HCT116 (cell line): ENCODE results near the gene AHI1.
A peak's percentile ranks its signal among the peaks of the same experiment; 100 is the strongest.

Experiments used
- CBX3 ChIP-seq: IDR thresholded peaks from 2 replicates; pipeline ENCODE4 v1.6.1; 2012; ENCODE audit warnings: low read depth
- EGR1 ChIP-seq: IDR thresholded peaks from 2 replicates; pipeline ENCODE4 v1.6.1; 2012; ENCODE audit warnings: low read depth
- EZH2 ChIP-seq: fragments of 200-600 bp; sonication (generic); IDR thresholded peaks from 2 replicates; pipeline ENCODE4 v1.6.1; 2017; ENCODE audit warnings: antibody characterized with exemption, mixed run types
- POLR2A ChIP-seq: IDR thresholded peaks from 2 replicates; pipeline ENCODE4 v1.7.0; 2011; ENCODE audit warnings: borderline replicate concordance; ENCODE audit not compliant: insufficient read depth, insufficient read length; ENCODE audit errors: extremely low read depth
- POLR2AphosphoS5 ChIP-seq: IDR thresholded peaks from 2 replicates; pipeline ENCODE4 v1.6.1; 2011; ENCODE audit warnings: mild to moderate bottlenecking, low read depth, low read length, moderate library complexity
- RAD21 ChIP-seq: IDR thresholded peaks from 2 replicates; pipeline ENCODE4 v1.6.1; 2012; ENCODE audit warnings: low read depth, mild to moderate bottlenecking
- REST ChIP-seq: IDR thresholded peaks from 2 replicates; pipeline ENCODE4 v1.6.1; 2012; ENCODE audit warnings: low read depth
- SP1 ChIP-seq: IDR thresholded peaks from 2 replicates; pipeline ENCODE4 v1.6.1; 2012; ENCODE audit warnings: low read depth
- YY1 ChIP-seq: IDR thresholded peaks from 2 replicates; pipeline ENCODE4 v1.6.1; 2011; ENCODE audit warnings: low read length, low read depth, moderate library complexity, mild to moderate bottlenecking; ENCODE audit not compliant: insufficient replicate concordance; ENCODE audit errors: extremely low read depth
- ZBTB33 ChIP-seq: IDR thresholded peaks from 2 replicates; pipeline ENCODE4 v1.6.1; 2011; ENCODE audit warnings: mild to moderate bottlenecking, low read length, moderate library complexity; ENCODE audit not compliant: insufficient replicate concordance; ENCODE audit errors: extremely low read depth
- ZNF274 ChIP-seq: fragments of 200-500 bp; sonication (Bioruptor generic); IDR thresholded peaks from 2 replicates; pipeline ENCODE4 v1.6.1; 2014; ENCODE audit warnings: mild to moderate bottlenecking, low read depth, low read length, inconsistent platforms
- TF ChIP-seq, protein P1 (sequence below), 3 experiments: fragments of 200-600 bp in 1 of 3; sonication (generic) in 1 of 3; IDR thresholded peaks in 2 of 3; conservative IDR thresholded peaks in 1 of 3; 2 replicates each; pipeline ENCODE4 v1.5.1; 2012 to 2017; ENCODE audit warnings: low read depth in 2 of 3, low read length in 2 of 3, antibody characterized with exemption in 1 of 3, borderline replicate concordance in 1 of 3, control low read depth in 1 of 3, mild to moderate bottlenecking in 1 of 3, mixed read lengths in 1 of 3, mixed run types in 1 of 3, moderate library complexity in 1 of 3; ENCODE audit not compliant: insufficient read depth in 1 of 3
- TF ChIP-seq, protein P2 (sequence below): IDR thresholded peaks from 2 replicates; pipeline ENCODE4 v1.6.1; 2012

DNA sequence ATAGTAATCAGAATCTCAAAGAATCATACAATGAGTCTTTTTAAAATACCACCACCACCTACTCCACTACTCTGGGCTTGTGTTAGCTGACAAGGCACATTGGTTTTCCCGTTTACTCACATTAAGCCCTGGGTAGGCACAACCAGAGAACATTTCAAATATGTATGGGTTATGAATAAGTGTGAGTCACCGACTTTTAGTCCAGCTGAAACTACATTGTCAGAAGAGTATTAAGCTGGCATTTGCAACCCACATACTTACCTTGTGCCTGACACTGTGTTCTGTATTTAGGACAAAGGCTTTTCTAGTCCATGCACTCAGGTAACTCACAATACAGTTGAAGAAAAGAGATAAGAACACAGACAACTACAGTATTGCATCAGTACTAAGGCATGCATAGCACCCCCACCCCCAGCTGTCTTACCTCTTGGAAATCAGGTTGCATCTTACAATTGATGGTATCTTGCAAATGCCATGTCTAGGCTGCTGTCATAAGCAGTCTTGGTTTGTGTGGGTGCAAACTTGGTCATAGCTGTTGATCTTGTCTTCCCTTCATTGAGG, 40.3 kb upstream of the AHI1 start:
- TF ChIP-seq POLR2A (no peak), YY1 (no peak), ZBTB33 (no peak), POLR2AphosphoS5 (no peak), EZH2 (no peak), ZNF274 (no peak), RAD21 (peak; percentile 8; the same call in 1 of the 2 replicates), CBX3 (peak; percentile 70; the same call in 1 of the 2 replicates), SP1 (peak; percentile 28; the same call in 1 of the 2 replicates), EGR1 (no peak), REST (no peak)
- TF ChIP-seq, protein P1, sequence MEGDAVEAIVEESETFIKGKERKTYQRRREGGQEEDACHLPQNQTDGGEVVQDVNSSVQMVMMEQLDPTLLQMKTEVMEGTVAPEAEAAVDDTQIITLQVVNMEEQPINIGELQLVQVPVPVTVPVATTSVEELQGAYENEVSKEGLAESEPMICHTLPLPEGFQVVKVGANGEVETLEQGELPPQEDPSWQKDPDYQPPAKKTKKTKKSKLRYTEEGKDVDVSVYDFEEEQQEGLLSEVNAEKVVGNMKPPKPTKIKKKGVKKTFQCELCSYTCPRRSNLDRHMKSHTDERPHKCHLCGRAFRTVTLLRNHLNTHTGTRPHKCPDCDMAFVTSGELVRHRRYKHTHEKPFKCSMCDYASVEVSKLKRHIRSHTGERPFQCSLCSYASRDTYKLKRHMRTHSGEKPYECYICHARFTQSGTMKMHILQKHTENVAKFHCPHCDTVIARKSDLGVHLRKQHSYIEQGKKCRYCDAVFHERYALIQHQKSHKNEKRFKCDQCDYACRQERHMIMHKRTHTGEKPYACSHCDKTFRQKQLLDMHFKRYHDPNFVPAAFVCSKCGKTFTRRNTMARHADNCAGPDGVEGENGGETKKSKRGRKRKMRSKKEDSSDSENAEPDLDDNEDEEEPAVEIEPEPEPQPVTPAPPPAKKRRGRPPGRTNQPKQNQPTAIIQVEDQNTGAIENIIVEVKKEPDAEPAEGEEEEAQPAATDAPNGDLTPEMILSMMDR (IDR thresholded peaks at IDR 0.05 in 2 of 3, conservative IDR thresholded peaks at IDR 0.05 in 1 of 3; ENCODE audit: borderline replicate concordance in 1 of 3, insufficient read depth in 1 of 3, low read depth in 2 of 3, low read length in 2 of 3) = no peak
- TF ChIP-seq, protein P2, sequence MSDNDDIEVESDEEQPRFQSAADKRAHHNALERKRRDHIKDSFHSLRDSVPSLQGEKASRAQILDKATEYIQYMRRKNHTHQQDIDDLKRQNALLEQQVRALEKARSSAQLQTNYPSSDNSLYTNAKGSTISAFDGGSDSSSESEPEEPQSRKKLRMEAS = no peak
